GM13977 (cell line): Measurements from ENCODE around the gene RBPJ.

Source experiments
- DNase-seq: peaks from one replicate; pipeline ENCODE4 v3.0.0; 2012; ENCODE audit warnings: low spot score
- CTCF ChIP-seq: IDR thresholded peaks from 2 replicates; pipeline ENCODE4 v1.5.1; 2012; ENCODE audit warnings: mild to moderate bottlenecking, control low read depth; ENCODE audit not compliant: insufficient read depth; ENCODE audit errors: extremely low read depth, missing control alignments
- in situ Hi-C: fragments of 300-500 bp; cut with MboI; formaldehyde crosslinking; loops from one replicate; pipeline ENCODE4 v1.12.0; 2022; ENCODE audit warnings: low sequenced_read_pairs, low pct_unique_long_range_greater_than_20kb, mixed read lengths, inconsistent platforms; ENCODE audit not compliant: unreplicated experiment

The RBPJ gene

GRCh38 chr4:26454961-26455360 lies 134.1 kb downstream of the RBPJ start:
- no peak for TF ChIP-seq CTCF
- no peak for DNase-seq
- in situ Hi-C loops, result loop anchor here (25.0 kb wide), 1 partner anchor 257 kb away; no protein-coding TSS in a partner anchor

GRCh38 chr4:26455571-26455970 lies 134.8 kb downstream of the RBPJ start:
- no peak for DNase-seq
- no peak for TF ChIP-seq CTCF
- in situ Hi-C loops, result loop anchor here (25.0 kb wide), 1 partner anchor 257 kb away; no protein-coding TSS in a partner anchor

- no peak for TF ChIP-seq CTCF
- no peak for DNase-seq
- in situ Hi-C loops, result loop anchor here (25.0 kb wide), 1 partner anchor 255 kb away; no protein-coding TSS in a partner anchor
Measured at GRCh38 chr4:26457412-26457811, 136.6 kb downstream of the RBPJ start.

GRCh38 chr4:26458157-26458561 lies 137.3 kb downstream of the RBPJ start:
- TF ChIP-seq CTCF, result no peak
- in situ Hi-C loops, result loop anchor here (25.0 kb wide), 1 partner anchor 254 kb away; no protein-coding TSS in a partner anchor
- DNase-seq, result no peak

GRCh38 chr4:26459054-26459755 lies 138.4 kb downstream of the RBPJ start:
- peak; percentile 63 for DNase-seq
- in situ Hi-C loops, result loop anchor here (25.0 kb wide), 1 partner anchor 253 kb away; no protein-coding TSS in a partner anchor
- peak; percentile 63 for TF ChIP-seq CTCF

GRCh38 chr4:26459756-26460530 lies 139.1 kb downstream of the RBPJ start:
- in situ Hi-C loops, result loop anchor here (10.0 to 25.0 kb wide), 2 partner anchors 252 to 555 kb away; no protein-coding TSS in a partner anchor
- no peak for DNase-seq
- no peak for TF ChIP-seq CTCF
